ENCODE data around the gene NKPD1.

Gene NKPD1

DNA sequence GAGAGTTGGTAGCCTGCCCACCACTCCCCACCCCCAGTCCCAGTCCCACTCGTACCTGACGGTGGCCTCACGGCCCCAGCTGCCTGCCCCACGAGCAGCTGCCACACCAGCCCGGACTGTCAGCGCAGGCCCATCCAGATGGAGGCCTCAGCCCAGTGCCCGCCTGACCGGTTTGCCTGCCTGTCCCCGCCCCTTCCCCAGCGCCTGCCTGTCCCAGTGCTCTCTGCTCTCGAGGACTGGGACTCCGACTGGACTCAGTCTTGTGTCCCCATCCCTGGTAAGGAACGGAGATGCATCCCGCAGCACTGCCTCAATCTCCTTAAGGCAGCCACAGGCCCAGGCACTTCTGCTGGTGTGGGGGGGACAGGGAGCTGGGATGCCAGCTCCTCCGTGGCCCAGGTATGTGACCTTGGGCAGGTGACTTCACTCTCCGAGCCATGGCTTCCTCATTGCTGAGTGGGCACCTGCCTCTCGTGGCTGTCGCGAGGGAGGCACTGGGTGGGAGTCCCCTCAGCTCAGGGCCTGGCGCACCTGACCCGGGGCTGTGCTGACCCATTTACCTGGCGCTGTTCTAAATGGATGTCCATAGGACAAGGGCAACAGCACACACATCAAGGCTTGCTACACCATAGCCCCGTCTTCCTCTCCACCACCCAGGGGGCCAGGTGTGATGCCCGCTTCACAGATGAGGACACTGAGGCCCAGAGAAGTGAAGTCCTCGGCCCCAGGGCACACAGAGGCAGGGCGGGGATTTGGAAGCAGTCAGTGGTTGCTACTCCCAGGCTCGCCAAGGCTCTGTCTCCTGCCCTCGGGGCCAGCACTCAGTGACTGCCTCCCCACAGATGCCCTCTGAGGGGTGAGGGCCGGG is at the start of gene NKPD1:
Gene NKPD1 (minus strand): TSS at position 113 of the 868 bp plus-strand sequence. CDS start 832 bp downstream, outside the sequence.
- no peak for DNase-seq (ENCODE audit: low read depth)

DNA sequence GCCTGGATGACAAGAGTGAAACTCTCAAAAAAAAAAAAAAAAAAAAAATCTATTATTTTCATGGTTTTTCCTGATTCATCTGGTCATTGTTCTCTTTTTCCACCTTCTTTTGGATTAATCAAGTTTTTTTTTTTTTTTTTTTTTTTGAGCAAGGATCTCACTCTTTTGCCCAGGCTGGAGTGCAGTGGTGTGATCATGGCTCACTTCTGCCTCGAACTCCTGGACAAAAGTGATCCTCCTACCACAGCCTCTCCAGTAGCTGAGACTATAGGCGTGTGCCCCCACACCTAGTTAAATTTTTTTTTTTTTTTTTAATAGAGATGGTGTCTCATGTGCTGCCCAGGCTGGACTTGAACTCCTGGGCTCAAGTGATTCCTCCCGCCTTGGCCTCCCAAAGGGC is 45.5 kb upstream of the NKPD1 start:
- no peak for DNase-seq (ENCODE audit: low read depth)

DNA sequence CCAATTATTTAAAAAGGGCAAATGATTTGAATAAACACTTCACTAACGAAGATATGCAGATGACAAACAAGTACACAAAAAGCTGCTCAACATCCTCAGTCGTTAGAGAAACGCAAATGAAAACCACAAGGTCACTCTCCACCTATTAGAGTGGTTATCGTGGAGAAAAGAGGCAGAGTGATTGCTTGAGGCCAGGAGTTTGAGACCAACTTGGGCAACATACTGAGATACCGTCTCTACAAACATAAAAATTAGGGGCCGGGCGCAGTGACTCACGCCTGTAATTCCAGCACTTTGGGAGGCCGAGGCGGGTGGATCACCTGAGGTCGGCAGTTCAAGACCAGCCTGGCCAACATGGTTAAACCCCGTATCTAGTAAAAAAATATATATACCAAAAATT is 45.0 kb upstream of the NKPD1 start:
- no peak for DNase-seq (ENCODE audit: low read depth)

DNA sequence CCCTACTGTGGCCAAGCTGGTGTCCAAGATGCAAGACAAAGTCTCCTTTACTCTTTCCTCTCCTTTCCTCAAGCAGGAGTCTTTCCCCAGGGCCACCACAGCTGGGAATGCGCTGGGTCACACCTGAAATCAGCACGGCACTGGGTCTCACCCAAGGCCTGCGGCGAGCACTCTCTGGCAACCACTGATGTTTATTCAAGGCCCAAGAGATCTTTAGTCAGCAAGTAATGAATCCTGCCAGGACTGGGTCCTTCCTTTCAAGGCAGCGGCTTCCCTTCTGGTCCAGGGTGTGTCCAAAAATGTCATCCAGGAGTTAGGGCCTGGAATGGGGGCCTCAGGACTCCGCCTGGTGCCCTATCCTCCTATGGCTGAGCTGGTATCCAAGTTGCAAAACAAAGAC is 41.9 kb upstream of the NKPD1 start:
- DNase-seq (ENCODE audit: low read depth): no peak

DNA sequence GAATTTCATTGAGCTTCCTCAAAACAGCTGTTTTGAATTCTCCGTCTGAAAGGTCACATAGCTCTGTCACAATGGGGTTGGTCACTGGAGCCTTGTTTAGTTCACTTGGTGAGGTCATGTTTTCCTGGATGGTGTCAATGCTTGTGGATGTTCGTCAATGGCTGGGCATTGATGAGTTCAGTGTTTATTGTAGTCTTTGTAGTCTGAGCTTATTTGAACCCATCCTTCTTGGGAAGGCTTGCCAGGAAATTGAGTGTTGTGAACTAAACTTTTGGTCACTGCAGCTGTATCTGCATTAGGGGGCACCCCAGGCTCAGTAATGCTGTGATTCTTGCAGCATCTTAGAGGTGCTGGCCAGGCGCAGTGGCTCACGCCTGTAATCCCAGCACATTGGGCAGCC is 39.8 kb upstream of the NKPD1 start:
- DNase-seq (ENCODE audit: low read depth): peak; percentile 51

DNA sequence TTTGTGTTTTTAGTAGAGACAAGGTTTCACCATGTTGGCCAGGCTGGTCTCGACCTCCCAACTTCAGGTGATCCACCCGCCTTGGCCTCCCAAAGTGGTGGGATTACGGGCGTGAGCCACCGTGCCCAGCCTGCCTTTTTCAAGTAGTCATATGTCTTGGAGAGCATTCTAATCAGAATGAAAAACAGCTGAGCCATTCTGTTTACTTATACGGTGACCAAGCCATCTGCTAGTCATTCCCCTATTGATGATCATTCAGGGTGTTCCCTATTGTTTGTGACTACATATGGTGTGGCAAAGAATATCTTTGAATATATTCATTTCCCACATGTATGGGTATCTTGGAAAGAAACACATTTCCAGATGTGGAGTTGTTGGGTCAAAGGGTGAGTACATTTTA is 35.0 kb upstream of the NKPD1 start:
- DNase-seq (ENCODE audit: low read depth): no peak

- no peak for DNase-seq (ENCODE audit: low read depth)
Measured at GRCh38 chr19:45191375-45191774, 30.6 kb upstream of the NKPD1 start.

GRCh38 chr19:45189971-45190370 is 29.2 kb upstream of the NKPD1 start:
- no peak for DNase-seq (ENCODE audit: low read depth)

DNA sequence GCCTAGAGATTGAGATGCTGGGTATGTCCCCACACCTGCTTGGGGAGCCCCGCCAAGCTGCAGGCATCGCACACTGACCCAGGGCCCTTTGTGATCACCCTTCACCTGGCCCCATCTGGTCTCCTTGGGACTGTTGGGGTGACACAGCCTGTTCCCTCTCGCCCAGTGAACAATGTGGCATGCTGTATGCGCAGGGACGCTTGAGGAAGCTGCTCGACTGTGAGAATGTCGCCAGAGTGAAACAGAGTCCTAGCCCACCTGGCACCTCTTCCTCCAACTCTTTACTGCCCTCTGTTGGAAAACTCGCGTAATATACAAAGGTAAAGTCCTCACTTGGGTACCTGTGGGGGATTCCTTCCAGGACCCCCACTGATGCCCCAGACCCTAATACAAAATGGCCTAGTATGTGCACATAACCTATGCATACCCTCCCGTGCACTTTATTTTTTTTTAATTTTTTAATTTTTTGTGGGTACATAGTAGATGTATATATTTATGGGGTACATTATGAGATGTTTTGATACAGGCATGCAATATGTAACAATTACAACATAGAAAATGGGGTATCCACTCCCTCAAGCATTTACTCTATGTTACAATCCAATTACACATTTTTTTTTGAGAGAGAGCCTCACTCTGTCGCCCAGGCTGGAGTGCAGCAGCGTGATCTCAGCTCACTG is 26.8 kb upstream of the NKPD1 start:
- DNase-seq (ENCODE audit: low read depth): no peak

DNA sequence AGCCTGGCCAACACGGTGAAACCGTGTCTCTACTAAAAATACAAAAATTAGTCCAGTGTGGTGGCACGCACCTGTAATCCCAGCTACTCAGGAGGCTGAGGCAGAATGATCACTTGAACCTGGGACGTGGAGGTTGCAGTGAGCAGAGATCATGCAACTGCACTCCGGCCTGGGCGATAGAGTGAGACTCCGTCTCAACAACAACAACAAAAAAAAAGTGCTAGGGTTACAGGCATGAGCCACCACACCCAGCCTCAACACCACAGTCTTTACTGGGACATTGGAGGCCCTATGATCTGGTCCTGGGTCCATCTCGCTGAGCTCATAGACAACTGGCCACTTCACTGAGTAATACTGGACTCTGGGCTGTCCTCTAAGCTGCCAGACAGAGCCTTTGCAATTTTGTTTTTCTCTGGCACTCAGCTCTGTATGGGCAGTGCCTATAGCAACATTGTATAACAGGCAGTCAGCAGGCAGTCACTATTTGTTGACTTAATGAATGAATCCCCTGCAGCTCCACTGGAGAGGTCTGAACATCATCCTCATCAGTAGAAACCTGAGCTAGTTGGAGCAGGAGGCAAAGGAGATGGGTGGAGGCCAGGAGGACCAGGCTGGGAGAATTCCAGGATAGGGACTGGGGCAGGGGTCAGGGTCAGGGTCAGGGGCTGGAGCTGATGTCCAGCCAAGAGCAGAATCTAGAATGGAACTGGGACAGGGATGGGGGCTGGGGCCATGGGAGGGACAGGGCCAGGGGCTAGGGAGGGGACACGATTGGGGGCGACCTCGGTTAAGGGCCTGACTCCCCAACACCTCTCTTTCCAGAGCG is 25.9 kb upstream of the NKPD1 start:
- peak; percentile 9 for DNase-seq (ENCODE audit: low read depth)

DNA sequence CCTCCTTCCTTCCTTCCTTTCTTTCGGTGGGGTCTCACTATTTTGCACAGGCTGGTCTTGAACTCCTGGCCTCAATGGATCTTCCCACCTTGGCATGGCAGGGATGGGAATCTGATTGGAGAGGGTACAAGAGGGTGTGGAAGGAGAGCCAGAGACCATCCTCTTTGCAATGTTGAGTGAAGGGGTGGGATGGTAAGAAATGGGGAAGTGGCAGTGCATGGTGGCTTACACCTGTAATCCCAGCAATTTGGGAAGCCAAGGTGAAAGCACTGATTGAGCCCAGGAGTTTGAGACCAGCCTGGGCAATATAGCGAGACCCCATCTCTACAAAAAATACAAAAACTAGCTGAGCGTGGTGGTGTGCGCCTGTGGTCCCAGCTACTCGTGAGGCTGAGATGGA is 23.3 kb upstream of the NKPD1 start:
- no peak for DNase-seq (ENCODE audit: low read depth)

DNA sequence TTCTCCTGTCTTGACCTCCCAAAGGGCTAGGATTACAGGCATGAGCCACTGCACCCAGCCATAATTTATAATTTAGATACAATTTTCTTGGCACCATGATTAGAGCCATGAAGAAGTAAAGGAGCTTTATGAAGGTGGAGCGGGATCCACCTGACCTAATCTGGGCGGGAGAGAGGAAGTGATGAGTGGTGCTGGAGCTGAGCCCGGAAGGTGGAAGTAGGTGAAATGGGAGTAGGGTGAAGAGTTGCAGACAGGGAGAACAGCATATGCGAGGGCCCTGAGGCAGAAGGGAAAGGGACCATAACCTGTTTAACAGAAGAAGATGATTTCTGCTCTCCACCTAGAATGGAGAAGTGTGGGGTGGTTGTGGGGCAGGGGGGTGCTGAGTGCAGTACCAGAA is 22.0 kb upstream of the NKPD1 start:
- no peak for DNase-seq (ENCODE audit: low read depth)

- no peak for DNase-seq (ENCODE audit: low read depth)
Measured at GRCh38 chr19:45180936-45181335, 20.2 kb upstream of the NKPD1 start.

- no peak for DNase-seq (ENCODE audit: low read depth)
Measured at GRCh38 chr19:45179892-45180370, 19.1 kb upstream of the NKPD1 start.

DNA sequence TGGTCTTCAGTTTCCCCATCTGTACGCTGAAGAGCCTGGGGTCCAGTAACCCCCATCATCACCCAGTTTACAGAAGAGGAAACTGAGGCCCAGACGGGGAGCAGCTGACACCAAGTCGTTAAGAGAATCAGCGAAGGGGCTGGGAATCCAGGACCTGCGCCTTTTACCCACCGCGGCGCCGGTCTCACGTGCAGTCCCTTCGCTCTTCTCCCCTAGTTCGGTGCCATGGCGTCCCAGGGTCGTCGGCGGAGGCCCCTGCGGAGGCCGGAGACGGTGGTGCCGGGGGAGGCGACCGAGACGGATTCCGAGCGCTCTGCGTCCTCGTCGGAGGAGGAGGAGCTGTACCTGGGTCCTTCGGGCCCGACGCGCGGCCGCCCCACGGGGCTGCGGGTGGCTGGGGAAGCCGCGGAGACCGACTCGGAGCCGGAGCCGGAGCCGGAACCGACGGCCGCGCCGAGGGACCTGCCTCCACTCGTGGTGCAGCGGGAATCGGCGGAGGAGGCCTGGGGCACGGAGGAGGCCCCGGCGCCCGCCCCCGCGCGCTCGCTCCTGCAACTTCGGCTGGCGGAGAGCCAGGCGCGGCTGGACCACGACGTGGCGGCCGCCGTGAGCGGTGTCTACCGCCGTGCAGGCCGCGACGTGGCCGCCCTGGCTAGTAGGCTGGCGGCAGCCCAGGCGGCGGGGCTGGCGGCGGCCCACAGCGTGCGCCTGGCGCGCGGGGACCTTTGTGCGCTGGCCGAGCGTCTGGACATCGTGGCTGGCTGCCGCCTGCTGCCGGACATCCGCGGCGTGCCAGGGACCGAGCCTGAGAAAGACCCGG is 18.5 kb upstream of the NKPD1 start:
- peak; percentile 41 for DNase-seq (ENCODE audit: low read depth)

DNA sequence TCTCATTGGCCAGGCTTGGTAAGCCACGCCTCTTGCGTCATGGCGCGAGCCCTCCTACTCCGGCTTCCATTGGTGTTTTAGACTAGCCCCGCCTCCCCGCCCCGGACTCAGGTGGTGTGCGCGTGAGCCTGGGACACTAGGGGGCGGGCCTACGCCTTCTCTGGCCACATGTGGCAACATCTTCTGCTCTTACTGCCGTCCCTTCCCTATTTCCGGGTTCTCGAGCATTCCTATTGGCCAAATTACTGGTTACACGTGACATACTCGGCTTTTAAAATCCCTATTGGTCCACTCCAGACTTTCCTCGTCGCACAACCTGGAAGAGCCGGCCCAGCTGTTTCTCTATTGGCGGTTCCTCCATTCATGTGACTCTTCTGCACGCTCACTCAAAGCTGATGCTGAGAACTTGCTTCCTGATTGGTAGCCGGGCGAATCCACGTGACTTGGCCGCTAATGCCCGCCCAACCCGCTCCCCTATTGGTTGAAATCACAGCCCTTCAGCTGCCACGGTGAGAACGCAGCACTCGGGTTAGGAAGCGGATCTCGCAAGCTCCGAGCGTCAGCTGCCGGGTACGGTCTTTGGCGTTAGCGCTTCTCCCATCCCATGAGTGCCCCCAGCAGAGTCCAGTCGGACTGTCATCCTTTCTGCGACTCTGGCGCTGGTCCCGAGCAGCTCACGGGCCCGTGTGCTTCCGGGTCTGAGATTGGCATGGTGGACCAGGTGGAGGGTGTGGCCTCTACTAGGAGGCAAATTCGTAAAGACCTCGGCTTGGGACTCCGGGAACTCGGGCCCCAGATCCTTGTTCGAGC is 17.7 kb upstream of the NKPD1 start, which contains the start of gene BLOC1S3:
Gene BLOC1S3 (plus strand): TSS at position 523 of the 810 bp plus-strand sequence. CDS start 513 bp downstream, outside the sequence.
- peak; percentile 100 for DNase-seq (ENCODE audit: low read depth)

DNA sequence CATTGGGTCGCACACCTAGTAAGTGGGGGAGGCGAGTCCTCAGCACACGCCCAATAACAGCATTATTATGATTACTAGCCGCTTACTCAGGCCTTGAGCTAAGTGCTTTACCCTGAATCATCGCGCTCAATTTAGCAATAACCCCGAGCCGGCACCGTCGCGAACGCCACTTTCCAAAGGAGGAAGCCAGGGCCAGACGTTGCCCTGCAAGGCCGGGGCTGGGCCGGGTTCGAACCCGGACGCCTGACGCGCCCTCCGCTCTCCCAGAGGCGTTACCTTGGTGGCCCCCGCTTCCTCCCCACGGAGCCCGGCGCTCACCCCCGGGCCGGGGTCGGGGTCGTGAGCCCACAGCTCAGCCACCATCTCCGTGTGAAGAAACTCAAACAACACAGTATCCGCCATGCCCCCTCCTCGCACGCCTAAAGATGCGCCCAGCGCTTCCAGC is 17.1 kb upstream of the NKPD1 start, which contains the start of gene TRAPPC6A:
Gene TRAPPC6A (minus strand): TSS at position 421 of the 445 bp plus-strand sequence. CDS start 19 bp downstream, at position 402.
- DNase-seq (ENCODE audit: low read depth): peak; percentile 82

- DNase-seq (ENCODE audit: low read depth): peak; percentile 26
Measured at GRCh38 chr19:45175515-45176345, 14.9 kb upstream of the NKPD1 start.

GRCh38 chr19:45173816-45174215 is 13.0 kb upstream of the NKPD1 start:
- DNase-seq (ENCODE audit: low read depth): peak; percentile 14
